ENCODE measurements around the gene GCH1.
"Not testable (repeated sequence)": the region's sequence is repeated elsewhere in the genome, so short reads cannot be mapped to it uniquely, and the experiment has no call there.

Gene GCH1, protein sequence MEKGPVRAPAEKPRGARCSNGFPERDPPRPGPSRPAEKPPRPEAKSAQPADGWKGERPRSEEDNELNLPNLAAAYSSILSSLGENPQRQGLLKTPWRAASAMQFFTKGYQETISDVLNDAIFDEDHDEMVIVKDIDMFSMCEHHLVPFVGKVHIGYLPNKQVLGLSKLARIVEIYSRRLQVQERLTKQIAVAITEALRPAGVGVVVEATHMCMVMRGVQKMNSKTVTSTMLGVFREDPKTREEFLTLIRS

DNA sequence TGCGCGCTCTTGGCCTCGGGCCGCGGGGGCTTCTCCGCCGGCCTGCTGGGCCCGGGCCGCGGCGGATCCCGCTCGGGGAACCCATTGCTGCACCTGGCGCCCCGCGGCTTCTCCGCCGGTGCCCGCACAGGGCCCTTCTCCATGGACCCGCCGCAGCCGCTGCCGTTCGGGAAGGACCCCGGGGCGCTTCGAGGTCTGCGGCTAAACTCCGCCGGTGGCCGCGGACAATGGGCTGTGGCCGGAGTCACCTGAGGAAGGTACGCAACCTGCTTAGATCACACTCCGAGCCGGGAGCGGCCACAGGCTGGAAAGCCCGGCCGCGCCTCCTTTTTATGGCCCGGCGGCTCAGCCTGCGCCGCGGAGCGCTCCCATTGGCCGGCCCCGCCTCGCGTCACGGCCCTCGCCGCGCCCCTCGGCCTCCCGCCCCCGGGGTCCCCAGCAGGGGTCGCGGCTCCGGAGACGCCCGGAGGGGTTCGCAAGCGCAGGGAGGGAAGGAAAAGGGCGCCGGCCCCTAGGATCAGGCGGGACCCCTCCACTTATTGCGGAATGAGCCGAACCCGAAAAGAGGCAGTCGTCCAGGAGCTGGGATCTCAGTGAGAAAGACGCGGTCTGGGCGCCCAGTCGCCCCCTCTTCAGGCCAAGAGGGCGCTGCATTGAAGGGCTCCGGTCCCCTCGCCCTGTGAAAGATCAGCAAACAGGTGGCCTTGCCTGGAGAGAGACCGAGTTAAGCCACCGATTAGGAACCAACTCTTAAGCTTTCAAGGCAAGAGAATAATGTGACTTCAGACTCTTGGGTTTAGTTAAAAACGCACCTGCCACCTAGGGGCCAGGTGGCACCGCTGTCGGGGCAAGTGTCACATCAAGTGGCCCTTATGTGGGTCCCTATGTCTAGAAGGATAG lies at the start of gene GCH1:
Gene GCH1, minus strand, starts transcription at position 306 of the 900 bp plus-strand sequence. Its CDS starts 163 bp downstream, at position 143.
- peak; percentile 34 to 74 for DNase-seq (ENCODE audit: low read depth in 2 of 2)

DNA sequence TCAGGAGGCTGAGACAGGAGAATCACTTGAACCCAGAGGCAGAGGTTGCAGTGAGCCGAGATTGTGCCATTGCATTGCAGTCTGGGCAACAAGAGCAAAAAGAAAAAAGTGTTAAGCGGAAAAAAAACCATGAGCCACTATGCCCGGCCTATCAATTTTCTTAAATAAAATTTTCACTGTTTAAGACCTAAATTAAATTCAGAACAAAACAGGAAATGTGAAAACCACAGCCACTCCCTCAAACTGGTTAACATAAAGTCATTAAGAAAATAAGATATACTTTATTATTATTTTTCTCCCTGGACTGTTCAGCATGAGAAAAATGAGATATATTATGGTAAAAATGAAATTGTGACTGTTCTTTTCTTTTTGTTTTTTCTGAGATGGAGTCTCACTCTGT lies 44.6 kb upstream of the GCH1 start:
- DNase-seq (ENCODE audit: low read depth in 2 of 2): no peak

DNA sequence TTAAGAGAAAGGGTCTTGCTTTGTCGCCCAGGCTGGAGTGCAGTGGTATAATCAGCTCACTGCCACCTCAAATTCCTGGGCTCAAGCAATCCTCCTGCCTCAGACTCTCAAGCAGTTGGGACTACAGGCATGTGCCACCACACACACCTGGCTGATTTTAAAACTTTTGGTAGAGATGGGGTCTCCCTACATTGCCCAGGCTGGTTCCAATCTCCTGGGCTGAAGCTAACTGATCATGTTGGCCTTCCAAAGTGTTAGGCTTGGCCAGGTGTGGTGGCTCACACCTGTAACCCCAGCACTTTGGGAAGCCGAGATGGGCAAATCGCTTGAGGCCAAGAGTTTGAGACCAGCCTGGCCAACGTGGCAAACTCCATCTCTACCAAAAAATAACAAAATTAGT lies 43.9 kb upstream of the GCH1 start:
- no peak for DNase-seq (ENCODE audit: low read depth in 2 of 2)

DNA sequence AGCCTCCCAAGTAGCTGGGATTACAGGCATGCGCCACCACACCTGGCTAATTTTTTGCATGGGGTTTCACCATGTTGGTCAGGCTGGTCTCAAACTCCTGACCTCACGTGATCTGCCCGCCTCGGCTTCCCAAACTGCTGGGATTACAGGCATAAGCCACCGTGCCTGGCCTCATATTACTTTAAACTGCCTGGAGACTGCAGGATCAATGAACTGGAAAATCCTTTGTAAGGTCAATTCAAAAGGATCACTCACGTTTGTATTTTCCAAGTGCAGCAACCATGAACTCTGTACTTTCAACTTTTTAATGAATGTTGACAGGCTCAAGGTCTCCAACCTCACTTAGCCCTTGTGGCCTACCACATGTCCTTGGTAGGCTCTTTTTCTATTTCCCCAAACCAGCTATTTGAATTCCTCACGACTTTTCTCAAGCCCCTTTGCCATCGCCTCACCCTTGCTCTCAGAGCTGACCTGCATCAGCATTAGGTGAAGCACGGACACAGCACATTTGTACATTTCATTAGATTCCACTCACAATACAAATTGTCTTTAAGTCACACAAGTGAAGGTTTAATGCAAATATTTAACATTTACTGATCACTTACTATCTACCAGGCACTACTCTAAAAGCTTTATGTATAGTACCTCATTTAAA lies 42.2 kb upstream of the GCH1 start:
- no peak for DNase-seq (ENCODE audit: low read depth in 2 of 2)

DNA sequence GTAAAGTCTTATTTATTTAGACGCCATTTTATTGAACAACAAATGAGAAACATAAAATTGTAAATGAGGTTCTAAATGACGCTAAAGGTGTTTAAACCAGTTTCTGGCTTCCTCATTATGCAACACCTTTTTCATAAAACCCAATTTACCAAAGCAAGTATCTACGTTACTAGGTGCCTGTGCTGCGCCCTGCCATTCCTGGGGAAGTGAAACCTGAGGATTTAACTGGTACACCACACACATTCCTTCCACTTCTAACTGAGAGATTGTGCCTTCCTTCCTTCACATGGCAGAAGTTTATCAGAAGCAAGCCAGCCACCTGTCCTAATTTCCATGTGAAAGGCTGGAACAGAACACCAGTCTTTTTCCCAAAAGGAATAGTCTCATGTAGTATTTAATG lies 40.3 kb upstream of the GCH1 start:
- no peak for DNase-seq (ENCODE audit: low read depth in 2 of 2)

DNA sequence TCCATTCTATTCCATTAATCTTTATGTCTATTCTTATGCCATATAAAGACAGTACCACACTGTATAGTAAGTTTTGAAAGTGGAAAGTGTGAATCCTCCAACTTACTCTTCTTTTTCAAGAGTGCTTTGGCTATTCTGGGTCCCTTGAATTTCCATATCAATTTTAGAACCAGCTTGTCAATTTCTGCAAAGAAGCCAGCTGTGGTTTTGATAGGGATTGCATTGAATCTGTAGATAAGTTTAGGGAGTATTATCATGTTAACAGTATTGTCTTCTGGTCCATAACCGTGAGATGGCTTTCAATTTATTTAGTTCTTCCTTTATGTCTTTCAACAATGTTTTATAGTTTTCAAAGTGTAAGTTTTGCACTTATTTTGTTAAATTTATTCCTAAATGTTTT lies 34.2 kb upstream of the GCH1 start:
- no peak for DNase-seq (ENCODE audit: low read depth in 2 of 2)

DNA sequence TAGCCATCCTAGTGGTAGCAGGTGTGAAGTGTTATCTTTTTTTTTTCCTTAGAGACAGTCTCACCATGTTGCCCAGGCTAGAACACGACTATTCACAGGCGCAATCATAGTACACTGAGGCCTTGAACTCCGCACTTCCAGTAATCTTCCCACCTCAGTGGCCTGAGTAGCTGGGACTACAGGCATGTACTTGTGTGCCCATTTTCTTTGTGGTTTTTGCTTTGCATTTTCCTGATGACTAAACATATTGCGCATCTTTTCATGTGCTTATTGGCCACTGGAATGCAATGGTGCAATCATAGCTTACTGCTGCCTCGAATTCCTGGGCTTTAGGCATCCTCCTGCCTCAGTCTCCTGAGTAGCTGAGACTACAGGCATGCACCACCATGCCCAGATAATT lies 33.3 kb upstream of the GCH1 start:
- no peak for DNase-seq (ENCODE audit: low read depth in 2 of 2)

DNA sequence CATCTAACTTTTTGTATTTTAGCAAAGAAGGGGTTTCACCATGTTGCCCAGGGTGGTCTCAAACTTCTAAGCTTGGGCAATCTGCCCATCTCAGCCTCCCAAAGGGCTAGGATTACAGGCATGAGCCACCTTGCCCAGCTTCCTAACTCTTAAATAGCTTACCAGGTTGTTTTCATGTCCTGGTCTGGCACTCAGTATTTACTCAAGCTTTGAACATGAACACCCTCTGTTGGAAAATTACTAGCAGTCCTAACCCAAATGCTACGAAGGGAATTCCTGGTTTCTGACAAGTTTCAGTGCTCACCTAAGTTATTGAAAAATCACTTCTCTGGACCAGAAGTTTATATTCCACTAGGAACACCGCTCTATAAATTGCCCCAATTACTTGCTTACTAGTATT lies 32.5 kb upstream of the GCH1 start:
- no peak for DNase-seq (ENCODE audit: low read depth in 2 of 2)

DNA sequence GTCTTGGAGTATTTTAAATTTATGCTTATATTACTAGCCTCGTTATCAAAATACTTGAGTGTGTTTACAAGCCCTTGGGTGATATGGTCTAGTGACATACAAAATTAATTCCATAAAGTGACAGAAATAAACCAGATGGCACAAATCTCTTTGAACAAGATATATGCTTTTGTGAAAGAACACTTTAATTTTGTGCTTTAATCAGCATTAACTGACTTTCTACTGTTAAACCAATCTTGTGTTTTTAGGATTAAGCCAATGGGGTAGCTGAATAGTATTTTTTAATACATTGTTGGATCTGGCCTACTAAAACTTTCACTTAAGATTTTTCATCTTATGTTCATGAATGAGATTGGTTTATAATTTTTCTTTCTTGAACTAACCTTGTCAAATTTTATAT lies 30.4 kb upstream of the GCH1 start:
- no peak for DNase-seq (ENCODE audit: low read depth in 2 of 2)

DNA sequence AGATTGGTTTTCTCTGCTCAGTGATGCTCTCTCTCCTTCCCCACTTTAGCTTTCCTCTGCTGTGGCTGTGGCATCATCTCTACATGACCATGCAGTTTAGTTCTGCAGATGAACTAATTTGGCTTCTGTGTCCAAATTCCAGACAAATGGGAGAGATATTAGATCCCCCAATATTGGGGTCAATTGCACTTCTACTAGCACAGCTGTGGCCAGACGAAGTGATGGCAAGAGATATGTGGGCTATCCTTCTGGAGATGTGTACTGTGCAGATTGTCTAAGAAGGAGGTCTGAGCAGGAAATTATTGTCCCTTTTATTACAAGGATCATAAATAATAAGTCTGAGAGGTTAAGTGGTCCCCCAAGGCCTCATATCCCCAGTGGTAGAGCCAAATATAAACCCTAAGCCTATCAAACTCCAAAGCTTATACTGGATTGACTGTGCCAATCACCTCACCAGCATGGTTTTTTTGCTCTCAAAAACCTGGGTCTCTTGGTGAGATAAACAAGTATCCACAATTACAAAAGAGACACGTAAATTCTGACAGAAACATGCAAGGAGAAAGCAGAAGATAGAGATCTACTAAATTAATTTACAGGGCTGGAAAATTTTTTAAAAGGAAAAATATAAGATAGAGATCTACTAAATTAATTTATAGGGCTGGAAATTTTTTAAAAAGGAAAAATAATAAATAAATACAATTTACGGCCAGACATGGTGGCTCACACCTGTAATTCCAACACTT lies 29.1 kb upstream of the GCH1 start:
- DNase-seq (ENCODE audit: low read depth in 2 of 2): no peak

DNA sequence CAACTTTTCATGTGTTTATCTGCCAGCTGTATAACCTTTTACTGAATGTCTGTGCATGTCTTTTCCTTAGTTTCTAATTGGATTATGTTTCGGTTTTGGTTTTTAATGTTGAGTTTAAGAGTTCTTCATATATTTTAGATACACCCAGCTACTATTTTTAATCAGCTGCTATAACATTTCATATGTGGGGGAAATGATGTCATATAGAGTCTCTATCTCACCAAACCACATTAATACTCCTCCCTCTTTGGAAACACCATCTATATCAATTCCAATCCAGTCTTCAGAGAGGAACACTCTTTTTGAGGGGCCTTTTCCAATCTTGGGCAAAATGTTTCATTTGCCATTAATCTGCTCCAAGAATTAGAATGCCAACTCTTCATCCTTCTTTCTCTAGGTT lies 28.5 kb upstream of the GCH1 start:
- DNase-seq (ENCODE audit: low read depth in 2 of 2): no peak

DNA sequence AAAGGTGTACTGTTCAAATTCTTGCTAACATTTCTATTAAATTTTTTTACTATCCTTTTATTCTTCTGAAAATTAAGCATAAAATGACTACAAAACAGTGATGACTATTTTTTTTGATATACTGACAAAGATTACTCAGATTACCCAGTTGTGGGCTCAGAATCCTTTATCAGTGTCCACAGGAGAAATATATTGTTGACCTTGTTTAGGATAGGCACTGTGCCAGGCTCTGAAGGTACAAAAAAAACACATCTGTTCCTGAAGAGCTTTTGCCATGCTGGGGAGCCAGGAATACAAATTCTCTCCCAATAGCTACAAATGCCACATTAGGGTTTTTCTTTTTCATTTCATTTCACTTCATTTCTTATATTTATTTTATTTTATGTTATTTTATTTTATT lies 26.9 kb upstream of the GCH1 start:
- no peak for DNase-seq (ENCODE audit: low read depth in 2 of 2)

DNA sequence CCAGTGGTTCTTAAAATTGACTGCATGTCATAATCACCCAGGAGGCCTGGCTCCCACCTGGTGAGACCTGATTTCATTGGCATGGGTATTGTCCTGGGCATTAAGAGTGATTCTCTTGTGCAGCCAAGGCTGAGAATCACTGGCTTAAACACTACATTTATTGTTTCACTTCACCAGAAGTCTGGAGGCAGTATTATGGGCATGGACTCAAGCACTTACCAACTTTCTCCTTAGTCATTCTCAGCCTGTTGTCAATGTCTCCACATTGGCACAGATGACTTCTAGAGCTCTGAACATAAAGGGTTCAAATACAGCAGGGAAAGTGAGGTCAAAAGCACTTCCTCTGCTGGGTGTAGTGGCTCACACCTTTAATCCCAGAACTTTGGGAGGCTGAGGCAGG lies 25.6 kb upstream of the GCH1 start:
- no peak for DNase-seq (ENCODE audit: low read depth in 2 of 2)

DNA sequence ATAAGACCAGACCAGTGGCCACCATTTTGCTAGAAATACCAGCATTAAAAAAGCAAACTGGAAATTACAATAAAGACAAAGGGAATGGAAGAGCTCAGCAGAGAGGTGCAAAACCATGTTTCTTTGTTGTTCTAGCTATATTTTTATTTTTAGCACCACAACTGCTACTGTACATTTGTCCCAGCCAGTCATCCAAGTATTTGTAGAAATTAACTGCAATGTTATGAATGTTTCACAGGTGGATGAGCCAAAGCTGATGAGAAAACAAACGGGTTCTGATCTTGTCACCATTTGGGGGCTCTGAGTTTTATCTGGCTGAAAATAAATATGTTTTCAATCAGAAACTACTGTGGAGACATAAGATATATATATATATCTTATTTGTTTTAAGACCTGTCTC lies 24.9 kb upstream of the GCH1 start:
- no peak for DNase-seq (ENCODE audit: low read depth in 2 of 2)

DNA sequence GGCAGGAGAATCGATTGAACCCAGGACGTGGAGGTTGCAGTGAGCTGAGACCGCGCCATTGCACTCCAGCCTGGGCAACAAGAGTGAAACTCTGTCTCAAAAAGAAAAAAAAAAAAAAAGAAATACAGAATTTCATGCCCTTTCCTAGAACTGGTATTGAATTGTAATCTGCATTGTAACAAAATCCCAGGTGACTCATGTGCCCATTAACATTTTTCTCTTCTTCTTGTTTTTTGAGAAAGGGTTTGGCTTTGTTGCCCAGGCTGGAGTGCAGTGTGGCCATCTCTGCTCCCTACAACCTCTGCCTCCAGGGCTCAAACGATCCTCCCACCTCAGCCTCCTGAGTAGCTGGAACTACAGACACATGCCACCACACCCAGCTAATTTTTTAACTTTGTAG lies 23.9 kb upstream of the GCH1 start:
- not testable (repeated sequence) for DNase-seq (ENCODE audit: low read depth in 2 of 2)

DNA sequence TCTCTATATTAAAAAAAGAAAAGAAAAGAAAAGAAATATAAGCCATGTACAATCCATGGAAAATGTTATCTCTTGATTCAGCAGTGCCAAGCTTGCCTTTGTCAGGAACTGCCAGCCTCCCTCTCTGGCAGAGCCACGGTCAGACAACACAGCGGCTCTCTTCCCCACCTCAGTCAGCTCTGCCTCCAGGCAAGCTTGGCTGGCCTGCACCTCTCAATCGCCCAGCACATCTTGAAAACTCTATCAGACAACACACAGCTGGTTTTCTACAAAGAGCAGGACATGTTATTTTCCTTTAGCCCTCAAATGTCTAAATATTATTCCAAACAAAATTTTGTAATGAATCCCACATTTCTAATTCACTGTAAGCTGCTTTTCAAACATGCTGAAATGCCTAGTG lies 20.0 kb upstream of the GCH1 start:
- no peak for DNase-seq (ENCODE audit: low read depth in 2 of 2)

DNA sequence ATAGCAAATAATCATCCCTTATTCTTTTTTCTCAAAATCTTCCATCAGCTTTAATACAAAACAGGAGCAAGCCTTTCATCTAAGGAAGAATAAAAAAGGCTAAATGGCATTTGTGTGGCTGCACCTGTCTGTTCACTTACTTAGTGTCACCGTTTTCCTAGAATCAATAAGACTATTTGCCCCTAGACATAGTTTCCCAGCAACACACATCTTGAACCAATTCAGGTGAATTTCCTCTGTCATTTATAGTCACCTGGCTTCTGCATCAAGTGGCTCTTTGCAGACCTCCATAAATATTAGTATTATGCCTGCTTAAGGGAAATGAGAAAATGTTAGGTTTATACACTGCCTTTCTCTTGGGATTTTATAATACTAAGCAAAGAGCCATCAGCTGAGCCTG lies 17.4 kb upstream of the GCH1 start:
- DNase-seq (ENCODE audit: low read depth in 2 of 2): no peak

DNA sequence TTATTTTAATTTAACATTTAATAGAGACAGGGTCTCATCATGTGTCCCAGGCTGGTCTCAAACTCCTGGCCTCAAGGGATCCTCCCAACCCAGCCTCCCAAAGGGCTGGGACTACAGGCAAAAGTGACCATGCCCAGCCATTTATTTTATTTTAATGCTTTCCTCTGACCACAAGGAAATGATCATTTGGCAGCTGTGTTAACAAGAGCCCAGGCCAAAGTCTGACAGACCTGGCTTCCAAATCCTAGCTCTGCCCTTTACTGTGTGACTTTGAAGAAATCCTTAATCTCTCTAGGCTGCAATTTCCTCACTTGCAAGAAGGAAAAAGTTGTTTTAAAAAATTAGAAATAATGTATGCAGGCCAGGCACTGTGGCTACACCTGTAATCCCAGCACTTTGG lies 16.7 kb upstream of the GCH1 start:
- no peak for DNase-seq (ENCODE audit: low read depth in 2 of 2)

DNA sequence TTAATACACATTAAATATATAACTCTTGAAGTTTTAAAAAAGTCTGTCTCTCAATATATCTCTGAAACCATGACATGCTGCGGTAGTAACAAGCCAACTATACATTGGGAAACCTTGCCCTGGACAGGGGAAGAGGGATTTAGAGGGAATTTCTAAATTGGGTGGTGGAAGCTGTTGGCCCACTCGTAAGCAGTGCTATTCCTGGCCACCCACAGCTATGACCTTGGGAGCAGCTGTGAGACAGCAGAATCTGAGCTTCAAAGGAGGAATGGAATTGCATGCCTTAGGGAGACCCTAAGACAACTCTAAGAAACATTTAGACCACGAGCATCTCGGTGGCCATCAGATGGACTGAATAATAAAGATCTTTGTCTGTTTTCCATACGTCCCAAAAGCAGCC lies 15.8 kb upstream of the GCH1 start:
- DNase-seq (ENCODE audit: low read depth in 2 of 2): no peak

DNA sequence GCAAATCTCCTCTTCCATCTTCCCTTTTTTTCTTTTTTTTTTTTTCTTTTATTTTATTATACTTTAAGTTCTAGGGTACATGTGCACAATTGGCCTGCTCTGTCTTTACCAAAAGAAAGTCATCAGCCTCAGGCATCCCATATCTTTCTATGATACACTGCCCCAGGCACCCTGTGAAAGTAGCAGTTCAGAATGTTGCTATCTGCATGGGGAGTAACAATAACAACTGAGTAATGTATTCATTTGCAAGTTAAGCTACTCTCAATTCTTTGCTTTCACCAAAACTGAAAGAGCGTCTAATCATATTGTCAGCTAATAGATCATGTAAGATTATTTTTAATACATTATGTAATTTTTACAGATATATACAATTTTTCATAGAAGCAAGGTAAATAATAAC lies 13.5 kb upstream of the GCH1 start:
- no peak for DNase-seq (ENCODE audit: low read depth in 2 of 2)

DNA sequence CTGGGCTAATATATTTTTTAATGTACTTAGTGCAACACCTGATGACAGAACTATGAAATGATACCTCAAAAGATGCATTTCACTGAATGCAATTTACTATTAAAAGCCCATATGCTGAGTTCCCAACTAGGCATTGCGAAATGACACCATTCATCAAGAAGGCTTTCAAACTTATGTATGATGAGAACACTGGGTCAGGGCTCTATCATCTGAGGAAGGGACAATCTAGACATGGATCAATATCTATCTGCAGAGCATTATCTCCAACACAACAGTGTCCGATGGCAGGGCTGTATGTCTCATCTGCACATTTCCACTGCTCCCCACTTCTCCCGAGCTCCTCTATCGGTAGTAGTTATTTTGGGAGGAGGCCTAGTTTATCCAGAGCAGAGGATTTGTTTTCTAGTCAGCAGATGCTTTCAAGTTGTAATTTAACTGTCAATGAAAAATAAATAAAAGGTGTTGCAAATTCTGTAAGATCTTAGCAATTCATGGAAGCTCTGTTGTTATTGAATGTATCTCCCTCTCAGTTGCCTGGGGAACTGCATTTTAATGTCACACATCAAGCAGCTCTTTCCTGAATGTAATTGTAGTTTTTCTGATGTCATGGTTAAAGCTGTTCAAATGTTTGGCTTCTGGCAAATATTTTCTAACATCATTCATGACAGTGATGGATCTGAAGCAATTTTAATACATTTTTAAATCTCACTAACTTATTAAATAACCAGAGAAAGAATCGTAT lies 7.4 kb upstream of the GCH1 start:
- no peak for DNase-seq (ENCODE audit: low read depth in 2 of 2)
